Sigmoid colon (tissue), 3 donors: ENCODE measurements around the gene ANGPTL8.

Source experiments
- CTCF ChIP-seq, 4 experiments: fragments of 450-650 bp in 3 of 4; fragments of 200-600 bp in 1 of 4; IDR thresholded peaks; one replicate each; pipeline ENCODE4 v1.5.1; 2016 to 2019; ENCODE audit warnings: antibody characterized with exemption in 4 of 4, mild to moderate bottlenecking in 3 of 4, moderate library complexity in 2 of 4
- POLR2A ChIP-seq, 2 donors: fragments of 450-650 bp; IDR thresholded peaks; one replicate each; pipeline ENCODE4 v1.6.1; 2016; ENCODE audit warnings: antibody characterized with exemption in 2 of 2, mild to moderate bottlenecking in 2 of 2, moderate library complexity in 2 of 2

- TF ChIP-seq POLR2A (IDR thresholded peaks at IDR 0.05) = no peak
- no peak for TF ChIP-seq CTCF (IDR thresholded peaks at IDR 0.05)
Measured at GRCh38 chr19:11230621-11231386, 8.6 kb upstream of the ANGPTL8 start.
